Middle frontal gyrus (tissue), 1 donor: ENCODE data around the gene OR9A4.

Experiments used
- DNase-seq: peaks from one replicate; pipeline ENCODE4 v3.0.0-alpha.2; 2015; ENCODE audit warnings: low spot score; ENCODE audit errors: extremely low spot score

Gene OR9A4

DNA sequence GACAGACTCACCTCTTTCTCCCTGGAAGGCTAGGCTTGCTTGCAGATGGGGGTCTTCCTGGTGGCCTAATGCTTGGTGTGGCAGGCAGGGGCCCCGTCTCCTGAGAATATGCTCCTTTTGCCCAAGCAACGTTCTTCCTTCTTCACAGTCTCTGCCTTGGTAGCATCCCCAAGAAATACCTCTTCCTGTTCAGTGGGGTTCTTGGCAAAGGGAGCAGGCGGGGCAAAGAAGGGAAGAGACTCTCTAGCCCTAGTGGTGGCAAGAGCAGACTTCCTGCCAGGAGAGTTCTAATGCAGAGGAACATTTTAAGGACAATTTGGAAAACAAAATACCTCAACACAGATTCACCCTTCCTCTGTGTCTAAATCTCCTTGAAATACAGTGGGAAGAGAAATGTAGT is 30.6 kb downstream of the OR9A4 start, which contains the start of gene CLEC5A:
Gene CLEC5A, minus strand, starts transcription at position 179 of the 400 bp plus-strand sequence. CDS start 682 bp downstream, outside the sequence.
- DNase-seq: no peak

DNA sequence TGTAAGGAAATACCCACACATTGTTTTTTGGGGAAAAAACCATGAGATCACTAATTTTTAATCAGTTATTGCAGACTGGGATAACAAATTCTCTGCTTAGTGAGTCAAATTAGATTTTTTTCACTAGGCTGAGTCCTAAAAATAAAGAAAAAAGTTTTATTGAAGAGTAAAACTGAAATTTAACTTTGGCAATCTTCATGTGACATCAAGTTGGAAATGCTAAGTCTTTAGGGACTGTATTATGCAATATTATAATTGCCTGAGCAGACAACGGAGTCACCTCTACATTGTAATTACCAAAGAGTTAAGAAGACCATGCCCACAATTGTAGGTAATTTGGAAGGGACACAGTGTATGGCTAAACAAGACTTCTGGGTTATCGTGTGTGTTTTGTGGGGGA is 32.8 kb downstream of the OR9A4 start:
- no peak for DNase-seq

DNA sequence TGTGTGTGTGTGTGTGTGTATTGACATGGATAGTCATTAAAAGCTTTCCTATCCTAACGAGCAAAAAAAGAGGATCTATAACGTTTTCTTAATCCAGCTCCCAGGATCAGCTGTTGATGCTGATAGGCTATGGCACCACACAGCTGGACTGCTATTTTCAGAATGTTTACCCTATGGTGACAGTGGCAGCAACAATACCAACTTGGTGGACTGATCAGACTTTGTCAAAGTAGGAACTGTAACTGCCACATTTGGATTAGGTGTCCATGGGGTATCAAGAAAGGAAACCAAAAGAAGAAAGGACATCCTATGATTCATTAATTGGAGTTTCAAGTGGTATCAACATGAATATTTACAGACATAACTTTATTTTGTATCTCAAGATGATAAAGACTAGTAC is 33.3 kb downstream of the OR9A4 start:
- DNase-seq: no peak

DNA sequence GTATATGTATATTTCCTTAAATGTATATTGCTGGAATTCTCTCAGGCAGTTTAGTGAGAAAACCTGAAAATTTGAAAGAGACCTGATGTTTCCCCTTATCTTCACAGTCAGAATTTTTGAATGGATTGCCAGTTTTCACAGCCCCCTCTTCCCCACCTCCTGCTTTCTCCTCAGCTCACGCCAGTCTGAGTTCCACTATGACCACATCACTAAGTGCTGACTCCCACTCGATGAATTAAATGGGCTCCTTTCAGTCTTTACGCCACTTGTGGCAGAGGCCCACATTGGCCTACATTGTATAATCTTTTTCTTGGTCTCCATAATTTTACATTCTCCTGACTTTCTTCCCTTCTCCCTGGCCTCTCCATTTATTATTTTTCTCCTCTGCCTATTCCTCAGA is 33.7 kb downstream of the OR9A4 start:
- DNase-seq: no peak

DNA sequence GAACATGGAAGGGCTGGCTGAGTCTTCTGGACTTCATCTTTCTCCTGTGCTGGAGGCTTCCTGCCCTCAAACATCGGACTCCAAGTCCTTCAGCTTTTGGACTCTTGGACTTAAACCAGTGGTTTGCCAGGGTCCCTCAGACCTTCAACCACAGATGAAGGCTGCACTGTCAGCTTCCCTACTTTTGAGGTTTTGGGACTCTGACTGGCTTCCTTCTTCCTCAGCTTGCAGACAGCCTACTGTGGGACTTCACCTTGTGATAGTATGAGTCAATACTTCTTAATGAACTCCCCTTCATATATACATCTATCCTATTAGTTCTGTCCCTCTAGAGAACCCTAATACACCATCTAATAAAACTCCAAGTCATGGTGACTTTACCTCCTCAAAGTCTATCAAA is 34.6 kb downstream of the OR9A4 start:
- no peak for DNase-seq

DNA sequence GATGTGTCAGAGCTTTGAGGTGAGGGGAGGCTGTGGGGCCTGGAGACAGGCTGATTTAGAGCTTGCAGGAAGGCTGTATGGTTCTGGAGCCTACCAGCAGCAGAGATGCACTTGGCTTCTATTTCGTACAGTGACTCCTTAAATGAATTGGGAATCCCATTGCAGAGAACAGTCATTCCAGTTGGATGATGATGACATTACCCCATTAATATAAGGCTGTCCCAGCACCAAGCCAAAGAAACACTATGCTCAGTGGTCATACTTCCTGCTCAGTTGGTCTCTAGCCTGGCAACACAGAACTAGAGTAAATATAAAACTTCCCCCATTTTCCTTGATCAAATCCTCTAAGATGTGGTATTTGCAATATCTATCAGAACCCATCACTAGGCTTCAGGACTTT is 36.3 kb downstream of the OR9A4 start:
- no peak for DNase-seq

DNA sequence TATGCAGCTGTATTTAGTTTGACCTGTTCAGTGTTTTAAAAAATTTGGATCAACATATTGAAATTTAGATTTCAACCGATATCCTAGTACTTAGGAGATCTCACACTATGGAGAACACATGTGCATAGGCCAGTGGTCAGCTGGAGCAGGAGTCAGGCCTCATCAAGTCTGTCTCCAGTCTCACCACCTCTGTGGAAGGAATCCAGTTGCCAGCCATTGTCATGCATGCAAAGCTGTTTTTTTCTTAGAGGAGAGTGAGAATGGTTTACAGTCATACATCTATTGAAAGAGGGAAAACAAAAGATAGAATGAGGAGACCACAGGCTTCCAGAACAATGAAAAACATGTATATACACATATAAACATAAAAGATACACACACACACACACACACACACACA is 38.1 kb downstream of the OR9A4 start:
- no peak for DNase-seq

DNA sequence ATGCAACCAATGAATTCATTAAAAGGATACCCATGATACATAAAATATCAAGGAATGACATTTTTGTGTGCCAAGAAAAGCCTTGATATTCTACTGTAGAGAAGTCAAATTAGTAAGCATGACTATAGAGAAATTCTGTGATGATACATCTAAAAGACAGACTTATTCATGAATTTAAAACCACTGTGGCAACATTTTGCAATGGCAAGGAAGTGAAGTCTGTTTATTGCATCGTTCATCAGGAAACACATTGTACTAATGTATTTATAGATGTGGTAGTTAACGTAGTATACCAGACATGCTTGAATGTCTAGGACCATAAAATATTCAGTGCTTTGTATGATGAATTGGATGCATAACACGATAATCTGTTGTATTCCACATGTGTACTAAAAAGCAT is 39.9 kb downstream of the OR9A4 start:
- no peak for DNase-seq

DNA sequence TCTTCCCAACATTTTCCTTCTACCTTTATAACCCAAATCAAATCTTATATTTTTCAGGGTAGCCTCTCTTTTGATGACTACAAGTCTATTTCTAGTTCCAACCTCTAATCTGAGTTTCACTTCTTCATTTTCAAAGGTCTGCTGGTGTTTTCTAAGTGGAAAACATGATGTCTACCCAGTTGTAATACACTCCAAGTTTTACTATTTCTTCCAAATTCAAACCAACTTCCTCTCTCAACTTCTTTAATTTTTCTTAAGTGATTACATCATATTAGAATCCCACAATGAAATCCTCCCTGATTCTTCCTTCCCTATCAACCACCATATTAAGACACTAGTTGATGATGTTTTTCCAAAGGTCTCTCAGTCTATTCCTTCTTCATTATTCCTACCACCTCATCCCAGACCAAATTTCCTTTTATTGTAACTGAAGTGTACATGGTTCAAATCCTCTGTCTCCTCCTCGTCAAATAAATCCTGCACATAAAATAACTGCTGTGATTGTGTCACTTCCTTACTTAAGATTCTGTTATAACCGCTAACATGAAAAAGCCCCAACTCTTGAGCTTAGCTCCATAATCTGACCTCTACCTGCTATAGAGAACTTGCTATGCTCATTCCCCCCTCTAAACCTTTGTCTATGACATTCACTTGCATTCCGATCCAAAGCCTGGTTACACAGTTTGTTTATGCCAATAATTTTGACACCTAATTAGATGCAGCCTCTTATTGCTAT is 44.7 kb downstream of the OR9A4 start:
- DNase-seq: no peak
